Astrocyte (in vitro differentiated cells and primary cell): Measurements from ENCODE around the gene KCNQ1. TPM values are rescaled to one million over a fixed set of nuclear protein-coding genes. Genes with fewer than 3 reads are reported as not detected.

Experiments used
- DNase-seq: peaks from one replicate; pipeline ENCODE4 v3.0.0-alpha.2; 2010; ENCODE audit warnings: low read depth
- FAIRE-seq: peaks from 2 replicates; lab custom pipeline; 2011; peaks lifted over from hg19 to GRCh38; lab: Jason Lieb, UNC
- H2AFZ ChIP-seq: 2 replicates; pipeline ENCODE4 v1.6.0; 2012; ENCODE audit warnings: low read depth, low read length, inconsistent platforms
- H3K27ac ChIP-seq: 2 replicates; pipeline ENCODE4 v1.5.1; 2011; ENCODE audit warnings: low read depth, low read length, inconsistent platforms
- H3K27me3 ChIP-seq: 2 replicates; pipeline ENCODE4 v1.6.0; 2011; ENCODE audit warnings: low read length, inconsistent platforms; ENCODE audit not compliant: insufficient read depth
- H3K36me3 ChIP-seq: 2 replicates; pipeline ENCODE4 v1.5.1; 2011; ENCODE audit warnings: low read length, inconsistent platforms; ENCODE audit not compliant: insufficient read depth
- H3K4me1 ChIP-seq: 2 replicates; pipeline ENCODE4 v1.5.1; 2011; ENCODE audit warnings: low read length, inconsistent platforms; ENCODE audit not compliant: insufficient read depth
- H3K4me2 ChIP-seq: 2 replicates; pipeline ENCODE4 v1.6.0; 2012; ENCODE audit warnings: low read length, inconsistent platforms
- H3K4me3 ChIP-seq: 2 replicates; pipeline ENCODE4 v1.5.1; 2011; ENCODE audit warnings: low read depth, mild to moderate bottlenecking, low read length, inconsistent platforms; ENCODE audit not compliant: insufficient read depth
- H3K79me2 ChIP-seq: 2 replicates; pipeline ENCODE4 v1.6.0; 2012; ENCODE audit warnings: mild to moderate bottlenecking, low read length, inconsistent platforms; ENCODE audit not compliant: insufficient read depth
- H3K9ac ChIP-seq: 2 replicates; pipeline ENCODE4 v1.6.0; 2012; ENCODE audit warnings: mild to moderate bottlenecking, low read length, inconsistent platforms
- H3K9me3 ChIP-seq: 2 replicates; pipeline ENCODE4 v1.5.1; 2012; ENCODE audit warnings: low read depth, mild to moderate bottlenecking, low read length, inconsistent platforms; ENCODE audit not compliant: insufficient read depth
- H4K20me1 ChIP-seq: 2 replicates; pipeline ENCODE4 v1.6.0; 2012; ENCODE audit warnings: low read length, inconsistent platforms; ENCODE audit not compliant: insufficient read depth
- H3K27ac Mint-ChIP-seq: one replicate; pipeline ENCODE4 v1.8.0; 2021; ENCODE audit warnings: mild to moderate bottlenecking, mixed read lengths; ENCODE audit not compliant: unreplicated experiment
- H3K27me3 Mint-ChIP-seq: one replicate; pipeline ENCODE4 v1.8.0; 2021; ENCODE audit warnings: low read depth, mixed read lengths; ENCODE audit not compliant: unreplicated experiment
- H3K36me3 Mint-ChIP-seq: one replicate; pipeline ENCODE4 v1.8.0; 2021; ENCODE audit warnings: low read depth, mixed read lengths; ENCODE audit not compliant: unreplicated experiment
- H3K4me1 Mint-ChIP-seq: one replicate; pipeline ENCODE4 v1.8.0; 2021; ENCODE audit warnings: low read depth, mixed read lengths; ENCODE audit not compliant: unreplicated experiment
- H3K4me3 Mint-ChIP-seq: one replicate; pipeline ENCODE4 v1.8.0; 2021; ENCODE audit warnings: mild to moderate bottlenecking, moderate library complexity, mixed read lengths; ENCODE audit not compliant: unreplicated experiment
- H3K9me3 Mint-ChIP-seq: one replicate; pipeline ENCODE4 v1.8.0; 2021; ENCODE audit warnings: mild to moderate bottlenecking, mixed read lengths; ENCODE audit not compliant: unreplicated experiment
- EZH2 ChIP-seq: IDR thresholded peaks from 2 replicates; pipeline ENCODE4 v1.6.1; 2012; ENCODE audit warnings: mild to moderate bottlenecking, low read length, inconsistent platforms; ENCODE audit not compliant: insufficient read depth
- total RNA-seq: library from RNA; stranded (reverse); gene quantifications from 2 replicates; pipeline ENCODE4 v1.2.1, GENCODE V29; 2021
- TF ChIP-seq, protein P1 (sequence below): IDR thresholded peaks from 2 replicates; pipeline ENCODE4 v1.5.1; 2011; ENCODE audit warnings: low read depth, mild to moderate bottlenecking, inconsistent platforms, low read length, moderate library complexity; ENCODE audit not compliant: insufficient read depth

KCNQ1 gene
- total RNA-seq, 1 donor from 2014 or later, result not detected

DNA sequence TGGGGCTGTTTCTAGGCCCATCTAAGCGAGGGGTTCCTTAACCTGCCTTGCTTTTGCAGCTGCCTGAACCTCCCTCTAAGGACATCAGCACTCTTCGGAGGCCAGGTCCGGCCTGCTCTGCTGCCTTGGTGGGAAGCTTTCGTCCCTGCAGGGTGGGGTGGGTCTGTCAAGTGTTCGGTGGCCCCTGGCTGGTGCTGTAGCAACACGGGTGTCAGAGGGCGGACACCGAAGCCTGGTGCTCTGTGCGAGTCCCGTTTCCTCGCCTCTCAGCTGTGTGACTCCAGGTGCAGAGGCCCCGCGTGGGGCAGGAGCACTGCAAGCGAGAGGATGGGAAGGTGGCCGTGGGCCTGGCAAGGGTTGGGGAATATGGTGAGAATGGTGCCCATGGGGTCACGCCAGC, 376.2 kb downstream of the KCNQ1 start:
- FAIRE-seq (no peak), DNase-seq (no peak)
- Mint-ChIP-seq H3K4me1 (peaks cover 11% of the 10 kb centered on the region), H3K27ac (no peak overlapping the region), H3K4me3 (no peak overlapping the region), H3K9me3 (peaks cover 48% of the 10 kb centered on the region), H3K36me3 (peaks cover 3% of the 10 kb centered on the region), H3K27me3 (peaks cover 29% of the 10 kb centered on the region)
- Histone ChIP-seq H3K9me3 (peaks cover 19% of the 10 kb centered on the region), H3K4me2 (no peak overlapping the region), H3K36me3 (no peaks in the 10 kb centered on the region), H3K9ac (no peak overlapping the region), H3K27me3 (peaks cover 3% of the 10 kb centered on the region), H4K20me1 (no peaks in the 10 kb centered on the region), H3K27ac (no peak overlapping the region), H2AFZ (no peak overlapping the region), H3K4me3 (no peak overlapping the region), H3K79me2 (no peaks in the 10 kb centered on the region), H3K4me1 (peaks cover 18% of the 10 kb centered on the region)
- no peak for TF ChIP-seq EZH2

DNA sequence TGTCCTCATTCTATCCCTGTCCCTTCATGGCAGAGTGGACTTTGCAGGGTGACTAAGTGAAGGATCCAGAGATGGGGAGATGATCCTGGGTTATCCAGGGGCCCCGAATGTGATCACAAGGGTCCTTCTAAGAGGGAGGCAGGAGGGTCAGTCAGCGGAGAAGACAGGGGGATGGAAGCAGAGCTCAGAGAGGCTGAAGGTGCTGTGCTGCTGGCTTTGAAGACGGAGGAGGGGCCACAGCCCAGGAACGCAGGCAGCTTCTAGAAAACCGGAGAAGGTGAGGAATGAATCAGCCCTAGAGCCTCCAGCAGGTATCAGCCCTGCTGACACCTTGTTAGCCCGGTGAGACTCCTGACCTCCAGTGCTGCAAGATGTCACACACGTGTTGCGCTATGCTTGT, 377.1 kb downstream of the KCNQ1 start:
- Histone ChIP-seq H3K27me3 (no peaks in the 10 kb centered on the region), H3K9ac (no peak overlapping the region), H3K4me2 (no peak overlapping the region), H2AFZ (no peak overlapping the region), H3K36me3 (no peaks in the 10 kb centered on the region), H3K9me3 (peaks cover 13% of the 10 kb centered on the region), H3K4me1 (peaks cover 23% of the 10 kb centered on the region), H3K4me3 (no peak overlapping the region), H3K79me2 (no peaks in the 10 kb centered on the region), H3K27ac (no peak overlapping the region), H4K20me1 (no peaks in the 10 kb centered on the region)
- no peak for DNase-seq
- TF ChIP-seq, protein P1, sequence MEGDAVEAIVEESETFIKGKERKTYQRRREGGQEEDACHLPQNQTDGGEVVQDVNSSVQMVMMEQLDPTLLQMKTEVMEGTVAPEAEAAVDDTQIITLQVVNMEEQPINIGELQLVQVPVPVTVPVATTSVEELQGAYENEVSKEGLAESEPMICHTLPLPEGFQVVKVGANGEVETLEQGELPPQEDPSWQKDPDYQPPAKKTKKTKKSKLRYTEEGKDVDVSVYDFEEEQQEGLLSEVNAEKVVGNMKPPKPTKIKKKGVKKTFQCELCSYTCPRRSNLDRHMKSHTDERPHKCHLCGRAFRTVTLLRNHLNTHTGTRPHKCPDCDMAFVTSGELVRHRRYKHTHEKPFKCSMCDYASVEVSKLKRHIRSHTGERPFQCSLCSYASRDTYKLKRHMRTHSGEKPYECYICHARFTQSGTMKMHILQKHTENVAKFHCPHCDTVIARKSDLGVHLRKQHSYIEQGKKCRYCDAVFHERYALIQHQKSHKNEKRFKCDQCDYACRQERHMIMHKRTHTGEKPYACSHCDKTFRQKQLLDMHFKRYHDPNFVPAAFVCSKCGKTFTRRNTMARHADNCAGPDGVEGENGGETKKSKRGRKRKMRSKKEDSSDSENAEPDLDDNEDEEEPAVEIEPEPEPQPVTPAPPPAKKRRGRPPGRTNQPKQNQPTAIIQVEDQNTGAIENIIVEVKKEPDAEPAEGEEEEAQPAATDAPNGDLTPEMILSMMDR, result no peak
- no peak for TF ChIP-seq EZH2
- peaks cover 46% of the 10 kb centered on the region for H3K9me3 Mint-ChIP-seq
- peaks cover 23% of the 10 kb centered on the region for H3K27me3 Mint-ChIP-seq
- no peak for FAIRE-seq
- H3K36me3 Mint-ChIP-seq, result peaks cover 3% of the 10 kb centered on the region
- H3K4me3 Mint-ChIP-seq, result no peak overlapping the region
- H3K4me1 Mint-ChIP-seq, result peaks cover 16% of the 10 kb centered on the region
- peak overlapping the region; percentile 84 for H3K27ac Mint-ChIP-seq

DNA sequence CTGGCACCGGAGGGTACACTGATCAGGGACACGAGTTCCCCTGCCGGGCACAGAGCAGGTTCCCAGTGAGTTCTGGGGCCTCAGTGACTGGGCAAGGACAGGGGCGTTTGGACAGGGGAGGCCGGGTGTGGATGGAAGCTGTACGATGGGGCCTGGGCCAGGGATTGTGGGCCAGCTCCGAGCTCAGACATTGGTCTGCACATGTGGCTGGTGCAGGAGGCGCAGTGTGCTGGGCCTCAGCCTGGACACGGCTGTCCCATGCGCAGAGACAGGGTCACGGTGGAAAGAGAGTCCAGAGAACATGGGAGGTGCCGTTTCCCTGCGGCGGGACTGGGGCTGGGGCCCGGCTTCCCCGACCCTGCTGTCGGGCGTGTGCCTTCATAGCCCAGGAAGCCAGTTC, 380.0 kb downstream of the KCNQ1 start:
- Mint-ChIP-seq H3K36me3 (peaks cover 3% of the 10 kb centered on the region), H3K4me3 (no peak overlapping the region), H3K27ac (peak overlapping the region; percentile 83), H3K27me3 (peaks cover 19% of the 10 kb centered on the region), H3K4me1 (peaks cover 13% of the 10 kb centered on the region), H3K9me3 (peaks cover 52% of the 10 kb centered on the region)
- DNase-seq (no peak), FAIRE-seq (no peak)
- no peak overlapping the region for H3K9ac ChIP-seq
- H3K27me3 ChIP-seq, result no peaks in the 10 kb centered on the region
- H2AFZ ChIP-seq, result no peak overlapping the region
- peaks cover 26% of the 10 kb centered on the region for H3K4me1 ChIP-seq
- H3K4me2 ChIP-seq, result no peak overlapping the region
- H3K4me3 ChIP-seq, result no peak overlapping the region
- no peaks in the 10 kb centered on the region for H3K79me2 ChIP-seq
- no peak overlapping the region for H3K27ac ChIP-seq
- peaks cover 9% of the 10 kb centered on the region for H3K9me3 ChIP-seq
- no peaks in the 10 kb centered on the region for H4K20me1 ChIP-seq
- no peak for TF ChIP-seq EZH2
- TF ChIP-seq, protein P1, result no peak
- H3K36me3 ChIP-seq, result no peaks in the 10 kb centered on the region
